Adrenal gland (tissue), 5 donors: ENCODE results near the gene C3orf62.

Experiments used
- CTCF ChIP-seq, 6 experiments: fragments of 450-650 bp in 4 of 6; fragments of 200-600 bp in 2 of 6; sonication (generic) in 1 of 6; IDR thresholded peaks; 1 replicate in 5 of 6; 2 replicates in 1 of 6; pipeline versions ENCODE4 v1.5.1 to v1.8.0; 2016 to 2021; ENCODE audit warnings: antibody characterized with exemption in 6 of 6, mild to moderate bottlenecking in 2 of 6, moderate library complexity in 1 of 6
- POLR2A ChIP-seq, 2 donors: fragments of 450-650 bp; IDR thresholded peaks; one replicate each; pipeline ENCODE4 v1.6.1; 2017; ENCODE audit warnings: antibody characterized with exemption in 2 of 2, mild to moderate bottlenecking in 2 of 2, moderate library complexity in 1 of 2
- donor health status: DM: no; HTN: no; CAD: no.

GRCh38 chr3:49278548-49278947 is 1.5 kb upstream of the C3orf62 start:
- TF ChIP-seq CTCF (IDR thresholded peaks at IDR 0.05) = no peak
- TF ChIP-seq POLR2A (IDR thresholded peaks at IDR 0.05) = peak in 1 of 2 donors; percentile 35
